ENCODE measurements around the gene PALM. TPM values are rescaled to one million over a fixed set of nuclear protein-coding genes. Genes with fewer than 3 reads are reported as not detected.
A peak's percentile ranks its signal among the peaks of the same experiment; 100 is the strongest.

The PALM gene
- total and polyA plus RNA-seq, 9 donors, result 2.9 to 169 (median 118) TPM

DNA sequence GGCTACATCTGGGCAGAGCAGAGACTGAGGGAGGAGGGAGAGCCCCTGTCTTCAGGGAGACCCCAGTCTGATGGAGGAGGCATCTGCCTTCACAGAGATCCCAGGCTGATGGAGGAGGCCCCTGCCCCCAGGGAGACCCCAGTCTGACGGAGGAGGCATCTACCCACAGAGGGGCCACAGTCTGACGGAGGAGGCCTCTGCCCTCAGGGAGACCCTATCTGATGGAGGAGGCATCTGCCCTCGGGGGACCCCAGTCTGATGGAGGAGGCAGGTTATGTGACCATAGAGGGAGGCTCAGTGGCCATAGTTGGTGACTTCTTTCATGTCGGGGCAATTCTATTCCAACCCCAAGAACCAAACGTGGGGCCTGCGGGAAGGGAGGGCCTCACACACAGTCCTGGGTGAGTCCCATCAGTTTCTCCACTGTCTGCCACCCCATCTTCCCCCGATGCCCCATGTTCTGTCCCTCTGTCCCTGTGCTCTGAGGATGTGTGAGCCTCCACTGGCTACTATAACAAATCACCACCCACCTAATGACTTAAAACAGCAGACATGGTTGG lies 56.5 kb downstream of the PALM start:
- no peaks in the 10 kb centered on the region for H3K4me1 ChIP-seq (ENCODE audit: insufficient read depth)
- no peaks in the 10 kb centered on the region for H3K36me3 ChIP-seq
- DNase-seq, result no peak
- H3K9me3 ChIP-seq, result no peaks in the 10 kb centered on the region
- 73 to 81% (median 76%) methylated on average over 7 of the region's 7 CpGs for WGBS, 3 donors
- intact Hi-C loops (cut with DNase I), result loop anchor here in 1 of 4 donors (5.0 kb wide), 1 partner anchor 152 kb away; the partner anchor contains the start of gene KISS1R
- TF ChIP-seq POLR2A (IDR thresholded peaks at IDR 0.05) (no peak), EP300 (IDR thresholded peaks at IDR 0.05) (no peak)
- TF ChIP-seq, protein P1, sequence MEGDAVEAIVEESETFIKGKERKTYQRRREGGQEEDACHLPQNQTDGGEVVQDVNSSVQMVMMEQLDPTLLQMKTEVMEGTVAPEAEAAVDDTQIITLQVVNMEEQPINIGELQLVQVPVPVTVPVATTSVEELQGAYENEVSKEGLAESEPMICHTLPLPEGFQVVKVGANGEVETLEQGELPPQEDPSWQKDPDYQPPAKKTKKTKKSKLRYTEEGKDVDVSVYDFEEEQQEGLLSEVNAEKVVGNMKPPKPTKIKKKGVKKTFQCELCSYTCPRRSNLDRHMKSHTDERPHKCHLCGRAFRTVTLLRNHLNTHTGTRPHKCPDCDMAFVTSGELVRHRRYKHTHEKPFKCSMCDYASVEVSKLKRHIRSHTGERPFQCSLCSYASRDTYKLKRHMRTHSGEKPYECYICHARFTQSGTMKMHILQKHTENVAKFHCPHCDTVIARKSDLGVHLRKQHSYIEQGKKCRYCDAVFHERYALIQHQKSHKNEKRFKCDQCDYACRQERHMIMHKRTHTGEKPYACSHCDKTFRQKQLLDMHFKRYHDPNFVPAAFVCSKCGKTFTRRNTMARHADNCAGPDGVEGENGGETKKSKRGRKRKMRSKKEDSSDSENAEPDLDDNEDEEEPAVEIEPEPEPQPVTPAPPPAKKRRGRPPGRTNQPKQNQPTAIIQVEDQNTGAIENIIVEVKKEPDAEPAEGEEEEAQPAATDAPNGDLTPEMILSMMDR (IDR thresholded peaks at IDR 0.05), result no peak
- H3K27me3 ChIP-seq, result no peaks in the 10 kb centered on the region
- no peak overlapping the region for H3K4me3 ChIP-seq
- H3K27ac ChIP-seq, result no peak overlapping the region

DNA sequence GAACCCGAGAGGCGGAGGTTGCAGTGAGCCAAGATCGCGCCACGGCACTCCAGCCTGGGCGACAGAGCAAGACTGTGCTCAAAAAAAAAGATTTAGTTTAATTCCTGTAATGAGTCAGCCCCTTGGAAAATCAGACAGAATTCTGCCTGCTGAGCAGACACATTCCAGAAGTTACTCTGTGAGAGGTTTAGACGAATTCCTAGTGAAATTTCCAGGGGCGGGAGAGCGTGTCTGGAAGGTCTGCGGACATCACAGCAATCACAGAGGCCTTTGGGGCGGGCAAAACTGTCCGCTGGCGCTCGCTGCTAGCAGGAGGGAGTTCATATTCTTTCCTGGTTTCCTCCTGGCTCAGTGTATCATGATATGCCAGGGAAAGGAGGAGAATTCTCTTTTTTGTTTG lies 59.7 kb downstream of the PALM start:
- Histone ChIP-seq H3K4me1 (ENCODE audit: insufficient read depth) (no peaks in the 10 kb centered on the region), H3K27ac (no peak overlapping the region), H3K36me3 (no peaks in the 10 kb centered on the region), H3K27me3 (no peaks in the 10 kb centered on the region), H3K4me3 (no peak overlapping the region), H3K9me3 (no peaks in the 10 kb centered on the region)
- TF ChIP-seq POLR2A (IDR thresholded peaks at IDR 0.05), result no peak
- TF ChIP-seq, protein P1 (IDR thresholded peaks at IDR 0.05), result no peak
- TF ChIP-seq EP300 (IDR thresholded peaks at IDR 0.05), result no peak
- intact Hi-C loops (cut with DNase I), result loop anchor here in 1 of 4 donors (5.0 kb wide), 1 partner anchor 149 kb away; the partner anchor contains the start of gene KISS1R
- DNase-seq, result peak in 1 of 5 donors; percentile 48
- 7 to 13% (median 13%) methylated on average over 14 of the region's 14 CpGs for WGBS, 3 donors

DNA sequence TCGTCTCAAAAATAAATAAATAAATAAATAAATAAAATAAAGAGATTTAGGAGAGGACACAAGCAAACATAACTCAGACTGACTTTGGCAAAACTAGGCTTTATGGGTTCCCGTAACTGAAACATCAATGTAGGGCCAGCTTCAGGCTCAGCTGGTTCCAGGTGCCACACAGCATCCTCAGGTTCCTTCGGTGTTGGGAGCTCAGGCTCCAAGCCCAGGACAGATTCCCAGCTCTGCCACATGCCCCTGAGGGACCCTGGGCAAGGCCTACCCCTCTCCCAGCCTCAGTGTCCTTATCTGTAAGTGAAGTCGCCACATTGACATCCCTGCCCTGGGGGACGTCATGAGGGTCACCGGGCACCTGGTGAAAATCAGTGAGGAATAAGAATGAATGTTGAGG lies 60.9 kb downstream of the PALM start:
- no peak for DNase-seq
- Histone ChIP-seq H3K27ac (no peak overlapping the region), H3K4me1 (ENCODE audit: insufficient read depth) (no peaks in the 10 kb centered on the region), H3K4me3 (no peak overlapping the region), H3K9me3 (no peaks in the 10 kb centered on the region), H3K27me3 (no peaks in the 10 kb centered on the region), H3K36me3 (no peaks in the 10 kb centered on the region)
- intact Hi-C loops (cut with DNase I), result loop anchor here in 2 of 4 donors (5.0 to 10.0 kb wide), 4 partner anchors 145 to 225 kb away; partner anchors contain the start of genes KISS1R (in 2 of the 2), R3HDM4 (in 1 of the 2) and WDR18 (in 1 of the 2)
- WGBS, 3 donors, result 72 to 87% (median 81%) methylated on average over 6 of the region's 6 CpGs
- no peak for TF ChIP-seq POLR2A (IDR thresholded peaks at IDR 0.05)
- no peak for TF ChIP-seq EP300 (IDR thresholded peaks at IDR 0.05)
- TF ChIP-seq, protein P1 (IDR thresholded peaks at IDR 0.05), result no peak

DNA sequence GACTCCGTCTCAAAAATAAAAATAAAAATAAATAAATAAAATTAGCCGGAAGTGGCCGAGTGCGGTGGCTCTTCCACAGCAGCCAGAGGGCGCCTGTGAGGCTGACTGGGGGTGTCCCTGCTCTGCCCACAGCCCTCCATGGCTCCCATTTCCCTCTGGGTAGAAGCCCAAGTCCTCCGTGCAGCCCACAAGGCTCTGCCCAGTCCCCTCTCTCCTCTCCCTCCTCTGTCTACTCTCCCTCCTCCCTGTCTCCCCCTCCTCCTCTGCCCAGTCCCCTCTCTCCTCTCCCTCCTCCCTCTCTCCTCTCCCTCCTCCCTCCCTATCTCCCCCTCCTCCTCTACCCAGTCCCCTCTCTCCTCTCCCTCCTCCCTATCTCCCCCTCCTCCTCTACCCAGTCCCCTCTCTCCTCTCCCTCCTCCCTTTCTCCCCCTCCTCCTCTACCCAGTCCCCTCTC lies 62.6 kb downstream of the PALM start:
- intact Hi-C loops (cut with DNase I), result loop anchor here in 2 of 4 donors (10.0 kb wide), 3 partner anchors 143 to 223 kb away; partner anchors contain the start of genes KISS1R (in 1 of the 2), R3HDM4 (in 1 of the 2) and WDR18 (in 1 of the 2)
- no peaks in the 10 kb centered on the region for H3K4me1 ChIP-seq (ENCODE audit: insufficient read depth)
- H3K27me3 ChIP-seq, result no peaks in the 10 kb centered on the region
- H3K9me3 ChIP-seq, result no peaks in the 10 kb centered on the region
- DNase-seq, result no peak
- no peak overlapping the region for H3K4me3 ChIP-seq
- no peak overlapping the region for H3K27ac ChIP-seq
- H3K36me3 ChIP-seq, result no peaks in the 10 kb centered on the region
- WGBS, 3 donors, result 12 to 21% (median 18%) methylated on average over 6 of the region's 6 CpGs
- TF ChIP-seq EP300 (IDR thresholded peaks at IDR 0.05), result no peak
- no peak for TF ChIP-seq POLR2A (IDR thresholded peaks at IDR 0.05)
- TF ChIP-seq, protein P1 (IDR thresholded peaks at IDR 0.05), result no peak
